Measurements from ENCODE around the gene ALKBH6. TPM values are rescaled to one million over a fixed set of nuclear protein-coding genes. Genes with fewer than 3 reads are reported as not detected.

The ALKBH6 gene
- total RNA-seq, 4 donors from 2014 or later = 16.7 to 31.1 (median 18.6) TPM

DNA sequence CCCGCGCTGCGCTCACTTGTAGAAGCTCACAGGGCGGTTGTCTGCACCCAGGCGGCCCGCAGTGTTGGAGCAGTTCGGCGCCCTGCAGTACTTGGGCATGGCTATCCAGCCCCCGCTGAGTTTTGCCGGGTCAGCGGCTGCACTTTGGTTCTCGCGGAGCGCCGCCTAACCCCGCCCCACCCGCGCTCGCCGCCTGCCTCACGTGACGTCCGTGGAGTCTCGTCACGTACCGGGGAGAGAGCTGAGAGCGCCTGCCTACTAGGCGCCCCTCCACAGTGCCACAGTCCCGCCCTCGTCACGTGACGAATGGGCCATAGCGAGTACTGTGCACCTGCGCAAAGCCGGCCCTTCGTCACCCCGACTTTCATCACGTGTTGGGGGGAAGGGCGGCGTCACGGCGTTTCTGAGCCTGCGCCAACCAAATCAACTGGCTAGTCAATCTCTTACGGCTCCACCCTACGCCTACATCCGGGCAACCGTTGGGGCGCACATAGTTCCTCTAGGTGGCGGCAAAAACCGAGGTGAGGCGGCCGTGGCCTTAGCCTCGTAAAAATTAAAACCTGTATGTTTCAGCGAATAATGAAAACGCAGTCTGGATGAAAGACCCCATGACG lies 40.2 kb upstream of the ALKBH6 start, which contains the start of gene THAP8:
Gene THAP8 (minus strand): TSS at position 167 of the 614 bp plus-strand sequence. CDS start 68 bp downstream, at position 99.
- TF ChIP-seq, protein P1, sequence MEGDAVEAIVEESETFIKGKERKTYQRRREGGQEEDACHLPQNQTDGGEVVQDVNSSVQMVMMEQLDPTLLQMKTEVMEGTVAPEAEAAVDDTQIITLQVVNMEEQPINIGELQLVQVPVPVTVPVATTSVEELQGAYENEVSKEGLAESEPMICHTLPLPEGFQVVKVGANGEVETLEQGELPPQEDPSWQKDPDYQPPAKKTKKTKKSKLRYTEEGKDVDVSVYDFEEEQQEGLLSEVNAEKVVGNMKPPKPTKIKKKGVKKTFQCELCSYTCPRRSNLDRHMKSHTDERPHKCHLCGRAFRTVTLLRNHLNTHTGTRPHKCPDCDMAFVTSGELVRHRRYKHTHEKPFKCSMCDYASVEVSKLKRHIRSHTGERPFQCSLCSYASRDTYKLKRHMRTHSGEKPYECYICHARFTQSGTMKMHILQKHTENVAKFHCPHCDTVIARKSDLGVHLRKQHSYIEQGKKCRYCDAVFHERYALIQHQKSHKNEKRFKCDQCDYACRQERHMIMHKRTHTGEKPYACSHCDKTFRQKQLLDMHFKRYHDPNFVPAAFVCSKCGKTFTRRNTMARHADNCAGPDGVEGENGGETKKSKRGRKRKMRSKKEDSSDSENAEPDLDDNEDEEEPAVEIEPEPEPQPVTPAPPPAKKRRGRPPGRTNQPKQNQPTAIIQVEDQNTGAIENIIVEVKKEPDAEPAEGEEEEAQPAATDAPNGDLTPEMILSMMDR (IDR thresholded peaks at IDR 0.05; ENCODE audit: low read depth) = no peak

DNA sequence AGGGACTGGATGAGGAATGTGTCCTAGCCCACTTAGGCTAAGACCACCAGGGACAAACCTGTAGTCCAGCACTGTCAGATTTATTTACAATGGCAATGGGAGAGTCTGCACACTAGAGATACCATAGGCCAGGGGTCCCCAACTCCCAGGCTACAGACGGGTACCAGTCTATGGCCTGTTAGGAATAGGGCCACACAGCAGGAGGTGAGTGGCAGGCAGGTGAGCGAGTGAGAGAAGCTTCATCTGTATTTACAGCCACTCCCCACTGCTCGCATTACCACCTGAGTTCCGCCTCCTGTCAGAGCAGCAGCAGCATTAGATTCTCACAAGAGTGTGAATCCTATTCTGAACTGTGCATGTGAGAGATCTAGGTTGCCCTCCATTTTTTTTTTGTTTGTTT lies 37.6 kb upstream of the ALKBH6 start:
- TF ChIP-seq, protein P1 (IDR thresholded peaks at IDR 0.05; ENCODE audit: low read depth) = no peak

DNA sequence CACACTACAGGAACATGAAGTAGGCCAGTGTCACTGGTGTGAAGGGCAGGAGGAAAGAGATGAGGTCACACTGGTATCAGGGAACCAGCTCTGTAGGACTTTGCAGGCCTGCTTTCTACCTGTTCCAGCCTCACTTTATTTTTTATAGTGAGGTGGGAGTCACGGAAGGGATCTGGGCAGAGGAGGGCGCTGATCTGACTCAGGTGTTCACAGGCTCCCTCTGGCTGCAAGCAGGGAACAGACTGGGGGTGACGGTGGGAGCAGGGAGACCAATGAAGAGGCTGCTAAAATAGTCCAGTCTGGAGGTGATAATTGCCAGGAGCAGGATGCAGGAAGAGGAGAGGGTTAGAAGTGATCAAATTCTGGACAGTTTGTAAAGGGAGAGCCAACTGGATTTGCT lies 37.2 kb upstream of the ALKBH6 start:
- TF ChIP-seq, protein P1 (IDR thresholded peaks at IDR 0.05; ENCODE audit: low read depth) = no peak

DNA sequence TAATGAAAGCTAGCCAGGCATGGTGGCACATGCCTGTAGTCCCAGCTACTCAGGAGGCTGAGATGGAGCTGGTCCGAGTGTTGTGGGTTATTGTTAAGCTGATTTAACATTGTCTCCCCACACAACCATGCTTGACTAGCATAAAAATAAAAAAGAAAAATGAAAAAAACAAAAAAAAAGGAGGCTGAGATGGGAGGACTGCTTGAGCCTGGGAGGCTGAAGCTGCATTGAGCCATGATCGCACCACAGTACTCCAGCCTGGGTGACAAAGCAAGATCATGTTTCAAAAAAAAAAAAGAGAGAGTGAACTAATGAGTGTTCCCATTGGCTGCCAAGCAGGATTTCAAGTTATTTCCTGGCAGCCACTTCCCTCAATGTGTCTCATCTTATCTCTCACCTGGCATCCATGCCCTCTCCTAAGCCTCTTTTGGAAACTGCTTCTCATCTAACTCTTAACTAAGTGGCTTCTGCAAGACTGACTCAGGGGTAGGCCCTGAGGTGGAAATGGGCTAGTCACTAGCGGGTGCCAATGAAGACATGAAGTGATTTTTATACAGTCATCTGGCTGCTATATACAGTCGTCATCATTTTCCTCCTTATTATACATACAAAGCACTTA lies 35.2 kb upstream of the ALKBH6 start:
- TF ChIP-seq, protein P1 (IDR thresholded peaks at IDR 0.05; ENCODE audit: low read depth) = no peak

DNA sequence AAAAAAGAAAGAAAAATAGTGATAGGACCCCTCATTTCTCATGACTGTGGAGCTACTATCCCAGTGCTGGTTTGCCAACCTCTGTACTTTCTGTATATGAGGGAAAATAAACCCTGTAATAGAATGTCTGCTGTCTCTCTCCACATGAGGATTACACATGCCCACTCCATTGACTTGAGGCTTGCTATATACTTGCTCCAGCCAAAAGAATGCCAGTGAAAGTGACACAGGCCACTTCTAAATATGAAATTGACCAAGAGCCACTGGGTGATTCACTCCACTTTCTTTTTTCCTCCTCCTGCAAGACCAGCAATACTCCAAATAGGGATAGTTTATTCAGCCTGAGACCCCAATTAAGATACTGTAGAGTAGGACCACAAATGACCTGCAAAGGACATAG lies 33.8 kb upstream of the ALKBH6 start:
- TF ChIP-seq, protein P1 (IDR thresholded peaks at IDR 0.05; ENCODE audit: low read depth) = no peak

DNA sequence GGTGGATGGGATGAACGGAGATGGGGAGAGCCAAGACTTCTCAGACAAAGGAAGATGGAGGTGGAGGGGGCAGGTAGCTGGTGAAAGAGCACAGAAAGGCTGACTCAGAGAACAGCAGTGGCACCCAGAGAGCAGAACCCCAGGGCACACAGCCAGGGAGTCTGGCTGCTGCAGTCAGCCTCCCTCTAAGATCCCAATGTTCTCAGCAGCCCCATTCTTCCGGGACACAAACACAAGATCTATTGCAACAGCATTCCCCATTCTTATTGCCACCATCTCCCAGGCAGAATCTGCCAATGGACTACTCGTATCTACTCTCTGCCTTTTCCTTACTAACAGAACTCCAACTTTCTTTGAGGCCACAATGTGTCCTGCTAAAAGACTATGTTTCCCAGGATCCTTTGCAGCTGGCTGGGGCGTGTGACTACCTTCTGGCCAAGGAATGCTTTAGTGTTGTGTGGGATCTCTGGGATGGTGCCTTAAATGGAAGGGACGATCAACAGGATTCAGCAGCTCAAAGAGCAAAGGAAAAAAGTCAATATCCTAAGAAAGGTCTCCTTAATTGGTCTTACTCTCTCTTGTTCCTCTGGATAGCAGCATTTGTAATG lies 32.5 kb upstream of the ALKBH6 start:
- TF ChIP-seq, protein P1 (IDR thresholded peaks at IDR 0.05; ENCODE audit: low read depth) = no peak

DNA sequence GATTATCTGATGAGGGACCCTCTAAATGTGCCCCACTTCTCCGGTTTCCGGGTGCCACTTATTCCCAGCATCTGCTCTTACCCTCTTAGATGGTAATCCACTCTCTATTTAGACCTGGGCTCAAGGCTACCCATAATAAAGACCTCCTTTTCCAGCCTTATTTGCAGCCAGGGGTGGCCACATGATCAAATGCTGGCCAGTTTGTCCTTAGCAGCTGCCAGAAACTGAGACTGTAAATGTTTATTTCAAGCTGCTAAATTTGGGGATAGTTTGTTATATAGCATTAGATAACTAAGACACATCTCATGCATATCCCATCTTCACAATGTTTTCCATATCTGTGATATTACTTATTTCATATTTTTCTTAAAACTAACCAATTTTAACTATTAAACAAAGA lies 29.9 kb upstream of the ALKBH6 start:
- TF ChIP-seq, protein P1 (IDR thresholded peaks at IDR 0.05; ENCODE audit: low read depth) = no peak
